Heart right ventricle (tissue), 16 donors: ENCODE data around the gene TKT. TPM values are rescaled to one million over a fixed set of nuclear protein-coding genes. Genes with fewer than 3 reads are reported as not detected.

ENCODE experiments used
- ATAC-seq, 8 donors: fragments of 200-7000 bp; cut with Tn5 transposase; one replicate each; pipeline ENCODE4 v1.9.1; 2020; ENCODE audit warnings: mild to moderate bottlenecking in 8 of 8, moderate library complexity in 8 of 8, moderate number of reproducible peaks in 1 of 8
- DNase-seq, 2 donors: peaks; one replicate each; pipeline ENCODE4 v3.0.0-alpha.2; 2020
- H3K27ac ChIP-seq, 10 donors: fragments of 200-600 bp; sonication (generic) in 2 of 10; one replicate each; pipeline versions ENCODE4 v1.5.0 to v1.8.0; 2020 to 2022; ENCODE audit warnings: mild to moderate bottlenecking in 3 of 10
- H3K27me3 ChIP-seq, 7 donors: fragments of 200-600 bp; one replicate each; pipeline ENCODE4 v1.8.0; 2021 to 2022; ENCODE audit warnings: mild to moderate bottlenecking in 2 of 7
- H3K36me3 ChIP-seq, 9 donors: fragments of 200-600 bp; sonication (generic) in 1 of 9; one replicate each; pipeline versions ENCODE4 v1.5.0 to v1.8.0; 2020 to 2022; ENCODE audit warnings: mild to moderate bottlenecking in 2 of 9
- H3K4me1 ChIP-seq, 9 donors: fragments of 200-600 bp; sonication (generic) in 1 of 9; one replicate each; pipeline versions ENCODE4 v1.5.0 to v1.8.0; 2020 to 2022; ENCODE audit warnings: mild to moderate bottlenecking in 4 of 9
- H3K4me3 ChIP-seq, 10 donors: fragments of 200-600 bp; sonication (generic) in 2 of 10; one replicate each; pipeline versions ENCODE4 v1.5.0 to v1.8.0; 2020 to 2022; ENCODE audit warnings: mild to moderate bottlenecking in 7 of 10, moderate library complexity in 2 of 10
- H3K9me3 ChIP-seq, 11 donors: fragments of 200-600 bp in 10 of 11; sonication (generic) in 2 of 11; one replicate each; pipeline versions ENCODE4 v1.5.0 to v1.8.0; 2013 to 2022; ENCODE audit warnings: mild to moderate bottlenecking in 2 of 11, control low read depth in 1 of 11, moderate library complexity in 1 of 11
- WGBS, 2 donors: extraction: QIAGEN DNeasy Blood & Tissue Kit; methylation state at CpG; one replicate each; pipeline ENCODE4 v1.1.7; 2013; ENCODE audit warnings: inconsistent platforms in 1 of 2; 5-methylcytosine and 5-hydroxymethylcytosine counted together
- intact Hi-C, 10 donors: fragments of 100-400 bp; cut with DNase I; formaldehyde crosslinking; loops; one replicate each; pipeline versions ENCODE4 v1.11.1 to v1.14.2; 2022
- polyA plus RNA-seq, 2 donors: library from polyadenylated mRNA; stranded (reverse); fragments of 200-250 nt; gene quantifications; one replicate each; pipeline ENCODE4 v1.2.3, GENCODE V29; 2013
- total RNA-seq, 10 donors: library from RNA; stranded (reverse); fragmentation: NEBNext Ultra II Directional in 3 of 10; extraction: Animal tissue kit (Norgen Biotek cat#: 25700) in 3 of 10; gene quantifications; one replicate each; pipeline versions ENCODE4 v1.2.1 to v1.2.4, GENCODE V29; 2021 to 2023
- TF ChIP-seq, protein P1 (sequence below), 9 donors: fragments of 200-600 bp; sonication (generic) in 2 of 9; IDR thresholded peaks; one replicate each; pipeline versions ENCODE4 v1.5.0 to v1.8.0; 2021 to 2022; ENCODE audit warnings: antibody characterized with exemption in 9 of 9, mild to moderate bottlenecking in 5 of 9, moderate library complexity in 1 of 9
- donor health status: Arrhythmogenic right ventricular cardiomyopathy.
- donor health status: ischemic (EF 13 %, LVEDD 7.1; RV severe dilation, severe dysfunction).
- donor health status: healthy with polysubstance abuse.
- donor health status: DM: no; HTN: yes; CAD: no.
- donor health status: DM: no; HTN: no; CAD: no.
- donor health status: ischemic (EF 25% LVEDD 6.9; RV normal size, moderate dysfunction).
- donor health status: ischemic (EF 25% LVEDD 5.7; RV mildly dilated, moderate dysfunction).
- donor health status: healthy.
- donor health status: DM: yes; HTN: yes; CAD: no.
- donor health status: Ischemic cardiomyopathy.
- donor health status: ischemic (EF 35%, LVEDD 5.7; RV mildly dilated, moderate dysfunction).
- donor health status: nonischemic (EF 11% LVEDD 7.7; RV severe dilation, severe dysfunction).
- donor health status: DM: yes; HTN: yes; CAD: no.
- donor health status: PGD.
- donor health status: ischemic (EF 29% LVEDD 5.4; RV normal size, mild dysfunction).
- donor health status: nonischemic (EF 23%, LVEDD 6.1; RV moderate dilation, normal function).

The TKT gene
- total and polyA plus RNA-seq, 12 donors = 16.5 to 91.4 (median 31.2) TPM

DNA sequence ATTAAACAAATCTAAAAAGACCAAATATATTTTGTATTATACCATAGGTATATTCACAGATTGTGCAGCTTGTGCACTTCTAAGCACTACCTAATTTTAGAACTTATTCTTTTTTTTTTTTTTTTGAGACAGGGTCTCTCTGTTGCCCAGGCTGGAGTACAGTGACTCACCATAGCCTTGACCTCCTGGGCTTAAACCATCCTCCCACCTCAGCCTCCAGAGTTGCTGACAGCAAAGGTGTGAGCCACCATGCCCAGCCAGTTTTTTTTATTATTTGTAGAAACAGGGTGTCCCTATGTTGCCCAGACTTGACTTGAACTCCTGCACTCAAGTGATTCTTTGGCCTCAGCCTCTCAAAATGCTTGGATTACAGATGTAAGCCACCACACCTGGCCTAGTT is 11.9 kb upstream of the TKT start:
- intact Hi-C loops = no loop called here
- ATAC-seq (no peak), DNase-seq (no peak)
- Histone ChIP-seq H3K4me3 (no peak overlapping the region), H3K27me3 (no peaks in the 10 kb centered on the region), H3K9me3 (no peaks in the 10 kb centered on the region), H3K4me1 (peaks cover 0 to 30% (median 19%) of the 10 kb centered on the region in 9 donors), H3K27ac (no peak overlapping the region), H3K36me3 (no peaks in the 10 kb centered on the region)
- TF ChIP-seq, protein P1, sequence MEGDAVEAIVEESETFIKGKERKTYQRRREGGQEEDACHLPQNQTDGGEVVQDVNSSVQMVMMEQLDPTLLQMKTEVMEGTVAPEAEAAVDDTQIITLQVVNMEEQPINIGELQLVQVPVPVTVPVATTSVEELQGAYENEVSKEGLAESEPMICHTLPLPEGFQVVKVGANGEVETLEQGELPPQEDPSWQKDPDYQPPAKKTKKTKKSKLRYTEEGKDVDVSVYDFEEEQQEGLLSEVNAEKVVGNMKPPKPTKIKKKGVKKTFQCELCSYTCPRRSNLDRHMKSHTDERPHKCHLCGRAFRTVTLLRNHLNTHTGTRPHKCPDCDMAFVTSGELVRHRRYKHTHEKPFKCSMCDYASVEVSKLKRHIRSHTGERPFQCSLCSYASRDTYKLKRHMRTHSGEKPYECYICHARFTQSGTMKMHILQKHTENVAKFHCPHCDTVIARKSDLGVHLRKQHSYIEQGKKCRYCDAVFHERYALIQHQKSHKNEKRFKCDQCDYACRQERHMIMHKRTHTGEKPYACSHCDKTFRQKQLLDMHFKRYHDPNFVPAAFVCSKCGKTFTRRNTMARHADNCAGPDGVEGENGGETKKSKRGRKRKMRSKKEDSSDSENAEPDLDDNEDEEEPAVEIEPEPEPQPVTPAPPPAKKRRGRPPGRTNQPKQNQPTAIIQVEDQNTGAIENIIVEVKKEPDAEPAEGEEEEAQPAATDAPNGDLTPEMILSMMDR (IDR thresholded peaks at IDR 0.05) = no peak

DNA sequence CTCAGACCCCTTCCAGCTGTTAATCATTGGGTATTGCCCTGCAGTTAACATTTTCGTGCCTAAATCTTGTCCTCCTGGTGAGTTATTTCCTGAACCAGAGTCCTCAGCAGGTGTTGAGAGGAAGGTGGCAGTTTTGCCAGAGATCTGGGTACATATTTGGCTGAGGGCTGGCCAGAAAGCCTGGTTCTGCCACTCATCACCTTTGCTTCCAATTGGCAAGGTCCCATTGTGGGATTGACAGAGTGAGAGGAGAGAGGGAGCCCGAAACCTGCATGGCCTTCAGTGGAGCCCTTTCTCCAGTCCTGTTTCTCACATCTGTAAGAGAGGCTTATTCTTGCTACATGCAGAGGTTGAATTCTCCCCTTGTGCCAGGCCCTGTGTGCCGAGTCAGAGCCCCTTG is 8.9 kb upstream of the TKT start:
- H3K4me3 ChIP-seq = no peak overlapping the region
- TF ChIP-seq, protein P1 (IDR thresholded peaks at IDR 0.05) = no peak
- peak overlapping the region in 7 of 10 donors; percentile 0 to 73 (median 67) for H3K27ac ChIP-seq
- H3K36me3 ChIP-seq = no peaks in the 10 kb centered on the region
- H3K9me3 ChIP-seq = no peaks in the 10 kb centered on the region
- peak; percentile 61 to 86 (median 78) for ATAC-seq
- intact Hi-C loops = no loop called here
- peak in 1 of 2 donors; percentile 69 for DNase-seq
- H3K4me1 ChIP-seq = peaks cover 3 to 35% (median 15%) of the 10 kb centered on the region in 9 donors
- no peaks in the 10 kb centered on the region for H3K27me3 ChIP-seq
- 40 to 41% methylated on average over 3 of the region's 3 CpGs for WGBS, 2 donors

GRCh38 chr3:53263907-53264306 is 8.1 kb upstream of the TKT start:
- Histone ChIP-seq H3K27ac (peak overlapping the region in 2 of 10 donors; percentile 73), H3K36me3 (no peaks in the 10 kb centered on the region), H3K9me3 (no peaks in the 10 kb centered on the region), H3K27me3 (no peaks in the 10 kb centered on the region), H3K4me1 (peaks cover 2 to 36% (median 17%) of the 10 kb centered on the region in 9 donors), H3K4me3 (no peak overlapping the region)
- intact Hi-C loops = no loop called here
- TF ChIP-seq, protein P1 (IDR thresholded peaks at IDR 0.05) = no peak
- DNase-seq (no peak), ATAC-seq (no peak)
- WGBS, 2 donors = 74 to 84% methylated on average over 4 of the region's 4 CpGs

DNA sequence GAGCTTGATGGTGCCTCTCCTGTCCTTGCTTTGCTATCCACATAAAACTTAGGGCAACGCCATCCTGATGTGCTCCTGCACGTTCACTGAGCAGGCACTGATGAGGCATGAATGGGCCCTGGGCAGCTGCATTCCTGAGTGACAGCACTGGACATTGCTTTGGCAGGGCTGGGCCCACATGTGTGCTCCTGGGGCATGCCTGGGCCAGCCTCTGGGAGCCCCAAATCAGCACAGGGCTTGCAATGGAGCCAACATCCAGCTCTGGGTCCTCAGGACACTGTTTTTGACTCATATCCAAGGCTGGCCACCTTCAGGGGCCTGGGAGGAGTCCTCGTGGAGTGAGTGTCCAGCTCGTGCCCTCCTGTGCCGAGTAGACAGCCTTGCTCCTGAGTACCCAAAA is 5.9 kb upstream of the TKT start:
- Histone ChIP-seq H3K4me1 (peaks cover 2 to 36% (median 17%) of the 10 kb centered on the region in 9 donors), H3K27me3 (no peaks in the 10 kb centered on the region), H3K36me3 (no peaks in the 10 kb centered on the region), H3K4me3 (no peak overlapping the region), H3K27ac (peak overlapping the region in 5 of 10 donors; percentile 1 to 82 (median 81)), H3K9me3 (no peaks in the 10 kb centered on the region)
- WGBS, 2 donors = 40 to 55% methylated on average over 5 of the region's 5 CpGs
- intact Hi-C loops = no loop called here
- ATAC-seq = no peak
- DNase-seq = no peak
- TF ChIP-seq, protein P1 (IDR thresholded peaks at IDR 0.05) = no peak
